Small intestine (tissue), 16 donors: ENCODE results near the gene ERG28. TPM values are rescaled to one million over a fixed set of nuclear protein-coding genes. Genes with fewer than 3 reads are reported as not detected.

Experiments
- DNase-seq, 2 donors: peaks; one replicate each; pipeline versions ENCODE4 v3.0.0 to v3.0.0-alpha.2; 2013
- FAIRE-seq: peaks from 2 replicates; lab custom pipeline; 2012; peaks lifted over from hg19 to GRCh38; lab: Jason Lieb, UNC
- H3K27ac ChIP-seq, 3 donors: one replicate each; pipeline ENCODE4 v1.5.1; 2013; ENCODE audit warnings: low read length in 2 of 3, mild to moderate bottlenecking in 2 of 3, control low read depth in 1 of 3, inconsistent platforms in 1 of 3, low read depth in 1 of 3, moderate library complexity in 1 of 3
- H3K27me3 ChIP-seq, 3 donors: one replicate each; pipeline ENCODE4 v1.6.1; 2013; ENCODE audit warnings: low read length in 3 of 3, inconsistent platforms in 1 of 3; ENCODE audit not compliant: control insufficient read depth in 3 of 3, insufficient read depth in 3 of 3
- H3K36me3 ChIP-seq, 3 donors: one replicate each; pipeline ENCODE4 v1.6.1; 2013; ENCODE audit warnings: low read length in 3 of 3, inconsistent platforms in 1 of 3, low read depth in 1 of 3, mild to moderate bottlenecking in 1 of 3, moderate library complexity in 1 of 3; ENCODE audit not compliant: control insufficient read depth in 3 of 3, insufficient read depth in 2 of 3
- H3K4me1 ChIP-seq, 3 donors: one replicate each; pipeline ENCODE4 v1.6.1; 2013; ENCODE audit warnings: low read length in 2 of 3, inconsistent platforms in 1 of 3, low read depth in 1 of 3, mild to moderate bottlenecking in 1 of 3, moderate library complexity in 1 of 3; ENCODE audit not compliant: control insufficient read depth in 3 of 3, insufficient read depth in 2 of 3
- H3K4me3 ChIP-seq, 3 donors: one replicate each; pipeline ENCODE4 v1.5.1; 2013; ENCODE audit warnings: low read length in 3 of 3, control low read depth in 1 of 3, inconsistent platforms in 1 of 3, low read depth in 1 of 3, mild to moderate bottlenecking in 1 of 3, moderate library complexity in 1 of 3
- H3K9me3 ChIP-seq, 2 donors: one replicate each; pipeline ENCODE4 v1.6.1; 2013; ENCODE audit warnings: low read depth in 1 of 2, low read length in 1 of 2; ENCODE audit not compliant: control insufficient read depth in 2 of 2, insufficient read depth in 1 of 2
- WGBS, 3 donors: extraction: QIAGEN DNeasy Blood & Tissue Kit; methylation state at CpG; one replicate each; pipeline ENCODE4 v1.1.7; 2013; 5-methylcytosine and 5-hydroxymethylcytosine counted together
- long read RNA-seq, 10 donors: transcript quantifications; one replicate each; lab custom pipeline, GENCODE V29; 2026
- polyA plus RNA-seq, 4 donors: library from polyadenylated mRNA; stranded (reverse) in 3 of 4; unstranded in 1 of 4; fragments of 200-250 nt in 3 of 4; fragments of 120-200 nt in 1 of 4; gene quantifications; one replicate each; pipeline versions ENCODE4 v1.2.1 to v1.2.3, GENCODE V29; 2013
- donor health status: healthy with polysubstance abuse.
- donor health status: control.
- donor health status: control.
- donor health status: Bipolar disorder and iron deficiency.
- donor health status: healthy.

ERG28 gene
- polyA plus RNA-seq, result 10 to 100 TPM in 2 of 4 donors, 1 to 10 TPM in 2; 4.1 to 26.8 (median 14.0) TPM
- long read RNA-seq, donor 1, result 0 reads
- long read RNA-seq, donor 2, transcript ERG28-201 (5 exons, 2,633 nt), result major isoform, 16 of 23 reads
- long read RNA-seq, donor 2, partial matches to known transcripts, result 7 of 23 reads
- long read RNA-seq, donor 2, other reads (novel, unspliced or antisense), result 0 of 23 reads
- long read RNA-seq, donor 3, transcript ERG28-201 (5 exons, 2,633 nt), result major isoform, 27 of 27 reads
- long read RNA-seq, donor 3, partial matches to known transcripts, result 0 of 27 reads
- long read RNA-seq, donor 3, other reads (novel, unspliced or antisense), result 0 of 27 reads
- long read RNA-seq, donor 4, partial matches to known transcripts, result 0 of 1 reads
- long read RNA-seq, donor 4, other reads (novel, unspliced or antisense), result 0 of 1 reads
- long read RNA-seq, donor 5, transcript ERG28-201 (5 exons, 2,633 nt), result major isoform, 7 of 7 reads
- long read RNA-seq, donor 5, partial matches to known transcripts, result 0 of 7 reads
- long read RNA-seq, donor 5, other reads (novel, unspliced or antisense), result 0 of 7 reads
- long read RNA-seq, donor 6, transcript ERG28-201 (5 exons, 2,633 nt), result major isoform, 20 of 25 reads
- long read RNA-seq, donor 6, partial matches to known transcripts, result 5 of 25 reads
- long read RNA-seq, donor 6, other reads (novel, unspliced or antisense), result 0 of 25 reads
- long read RNA-seq, donor 7, result 0 reads
- long read RNA-seq, donor 8, partial matches to known transcripts, result 0 of 2 reads
- long read RNA-seq, donor 8, other reads (novel, unspliced or antisense), result 0 of 2 reads
- long read RNA-seq, donor 9, transcript ERG28-201 (5 exons, 2,633 nt), result major isoform, 8 of 8 reads
- long read RNA-seq, donor 9, partial matches to known transcripts, result 0 of 8 reads
- long read RNA-seq, donor 9, other reads (novel, unspliced or antisense), result 0 of 8 reads
- long read RNA-seq, donor 10, transcript ERG28-201 (5 exons, 2,633 nt), result major isoform, 30 of 35 reads
- long read RNA-seq, donor 10, partial matches to known transcripts, result 5 of 35 reads
- long read RNA-seq, donor 10, other reads (novel, unspliced or antisense), result 0 of 35 reads

- Histone ChIP-seq H3K4me1 (peaks cover 2 to 12% (median 3%) of the 10 kb centered on the region in 3 donors), H3K27me3 (no peaks in the 10 kb centered on the region), H3K36me3 (peaks cover 0 to 8% (median 6%) of the 10 kb centered on the region in 3 donors), H3K4me3 (peak within 1 kb of the TSS; percentile 74 to 96 (median 82)), H3K9me3 (no peaks in the 10 kb centered on the region), H3K27ac (peak within 1 kb of the TSS; percentile 79 to 93 (median 88))
- FAIRE-seq (peak; percentile 5), DNase-seq (peak; percentile 99)
- 0% methylated on average over 56 to 60 of the region's 60 CpGs for WGBS, 3 donors
Measured at GRCh38 chr14:75660630-75661498, at the start of gene ERG28, which contains the start of gene TTLL5. Gene ERG28 (minus strand): TSS chr14:75660876. CDS start chr14:75657502, 3,374 bp downstream. Gene TTLL5 (plus strand): TSS chr14:75661246. CDS start chr14:75663150, 1,904 bp downstream.

- no peaks in the 10 kb centered on the region for H3K9me3 ChIP-seq
- peak; percentile 76 to 85 for DNase-seq
- 59 to 62% (median 59%) methylated on average over 10 of the region's 10 CpGs for WGBS, 3 donors
- FAIRE-seq, result peak; percentile 10
- peaks cover 0 to 7% (median 4%) of the 10 kb centered on the region in 3 donors for H3K36me3 ChIP-seq
- H3K4me1 ChIP-seq, result no peaks in the 10 kb centered on the region
- H3K27me3 ChIP-seq, result no peaks in the 10 kb centered on the region
- no peak overlapping the region for H3K27ac ChIP-seq
- no peak overlapping the region for H3K4me3 ChIP-seq
Measured at GRCh38 chr14:75709207-75709812, 48.6 kb upstream of the ERG28 start.

- H3K9me3 ChIP-seq, result peaks cover 0 to 3% of the 10 kb centered on the region in 2 donors
- H3K36me3 ChIP-seq, result peaks cover 7 to 11% (median 10%) of the 10 kb centered on the region in 3 donors
- H3K4me3 ChIP-seq, result no peak overlapping the region
- WGBS, 3 donors, result 91 to 93% (median 93%) methylated on average over 3 of the region's 3 CpGs
- no peaks in the 10 kb centered on the region for H3K27me3 ChIP-seq
- no peaks in the 10 kb centered on the region for H3K4me1 ChIP-seq
- no peak overlapping the region for H3K27ac ChIP-seq
- FAIRE-seq (no peak), DNase-seq (no peak)
Measured at GRCh38 chr14:75705014-75705413, 44.3 kb upstream of the ERG28 start.

- Histone ChIP-seq H3K27ac (no peak overlapping the region), H3K9me3 (peaks cover 0 to 3% of the 10 kb centered on the region in 2 donors), H3K27me3 (no peaks in the 10 kb centered on the region), H3K4me3 (no peak overlapping the region), H3K4me1 (no peaks in the 10 kb centered on the region), H3K36me3 (peaks cover 7 to 15% (median 14%) of the 10 kb centered on the region in 3 donors)
- DNase-seq, result no peak
- WGBS, 3 donors, result 75 to 89% (median 86%) methylated on average over 1 of the region's 1 CpG
- no peak for FAIRE-seq
Measured at GRCh38 chr14:75703467-75703866, 42.8 kb upstream of the ERG28 start.

GRCh38 chr14:75702616-75703261 lies 42.1 kb upstream of the ERG28 start:
- FAIRE-seq, result no peak
- no peak overlapping the region for H3K27ac ChIP-seq

GRCh38 chr14:75702122-75702521 lies 41.4 kb upstream of the ERG28 start:
- Histone ChIP-seq H3K9me3 (peaks cover 0 to 3% of the 10 kb centered on the region in 2 donors), H3K4me3 (no peak overlapping the region), H3K27ac (no peak overlapping the region), H3K36me3 (peaks cover 7 to 18% (median 11%) of the 10 kb centered on the region in 3 donors), H3K27me3 (no peaks in the 10 kb centered on the region), H3K4me1 (no peaks in the 10 kb centered on the region)
- 75 to 92% (median 88%) methylated on average over 2 of the region's 2 CpGs for WGBS, 3 donors
- no peak for FAIRE-seq
- DNase-seq, result no peak

More at GRCh38 chr14:75702616-75703261, 42.1 kb upstream of the ERG28 start:
- Histone ChIP-seq H3K9me3 (peaks cover 0 to 3% of the 10 kb centered on the region in 2 donors), H3K27me3 (no peaks in the 10 kb centered on the region), H3K4me1 (no peaks in the 10 kb centered on the region), H3K36me3 (peaks cover 7 to 18% (median 15%) of the 10 kb centered on the region in 3 donors), H3K4me3 (no peak overlapping the region)
- WGBS, 3 donors, result 86 to 96% (median 96%) methylated on average over 3 of the region's 3 CpGs
- no peak for DNase-seq

GRCh38 chr14:75700295-75700694 lies 39.6 kb upstream of the ERG28 start:
- Histone ChIP-seq H3K9me3 (peaks cover 0 to 3% of the 10 kb centered on the region in 2 donors), H3K4me1 (no peaks in the 10 kb centered on the region), H3K27ac (no peak overlapping the region), H3K36me3 (peaks cover 7 to 18% (median 11%) of the 10 kb centered on the region in 3 donors), H3K27me3 (no peaks in the 10 kb centered on the region), H3K4me3 (no peak overlapping the region)
- FAIRE-seq (no peak), DNase-seq (no peak)
- 95 to 98% (median 97%) methylated on average over 6 of the region's 6 CpGs for WGBS, 3 donors
